A549 (cell line): ENCODE results near the gene NOS1AP. TPM values are rescaled to one million over a fixed set of nuclear protein-coding genes. Genes with fewer than 3 reads are reported as not detected.
A peak's percentile ranks its signal among the peaks of the same experiment; 100 is the strongest.

Source experiments
- ATAC-seq, 2 experiments: fragments of 200-7000 bp in 1 of 2; fragments of >200 bp in 1 of 2; cut with Nextera tagmentation in 1 of 2; cut with Tn5 transposase in 1 of 2; 3 replicates each; pipeline versions ENCODE4 v1.8.0 to v1.9.1; 2018 to 2020; ENCODE audit warnings: mild to moderate bottlenecking in 1 of 2, moderate library complexity in 1 of 2
- CTCF ChIA-PET: fragments of 300-600 bp; sonication (Branson Sonifier 250); formaldehyde crosslinking; extraction: SDS; loops from one replicate; lab custom pipeline; 2021; ENCODE audit warnings: antibody characterized with exemption, inconsistent platforms; lab: Yijun Ruan, JAX
- POLR2A ChIA-PET: fragments of 350-600 bp; formaldehyde crosslinking; extraction: SDS; loops from one replicate; lab custom pipeline; 2021; ENCODE audit warnings: antibody characterized with exemption, inconsistent platforms; lab: Yijun Ruan, JAX
- DNase-seq, 2 experiments: peaks; one replicate each; pipeline versions ENCODE4 v3.0.0 to v3.0.0-alpha.2; 2011 to 2016; ENCODE audit warnings: low read depth in 1 of 2, low spot score in 1 of 2
- FAIRE-seq: peaks from 2 replicates; lab custom pipeline; 2011; peaks lifted over from hg19 to GRCh38; lab: Jason Lieb, UNC
- H3K27ac ChIP-seq, 2 experiments: fragments of >200 bp; sonication (Bioruptor Twin); formaldehyde crosslinking; 3 replicates each; pipeline ENCODE4 v1.5.1; 2016 to 2017
- H3K4me1 ChIP-seq: fragments of >200 bp; sonication (Bioruptor Twin); formaldehyde crosslinking; 3 replicates; pipeline ENCODE4 v1.6.1; 2016
- H3K4me2 ChIP-seq: fragments of >200 bp; sonication (Bioruptor Twin); formaldehyde crosslinking; 3 replicates; pipeline ENCODE4 v1.6.1; 2016
- H3K4me3 ChIP-seq: fragments of >200 bp; sonication (Bioruptor Twin); formaldehyde crosslinking; 3 replicates; pipeline ENCODE4 v1.5.1; 2016
- H3K9me3 ChIP-seq: fragments of >200 bp; sonication (Bioruptor Twin); formaldehyde crosslinking; 3 replicates; pipeline ENCODE4 v1.6.1; 2016
- ATOH8 ChIP-seq: fragments of 250-450 bp; sonication (Bioruptor Pico); IDR thresholded peaks from 2 replicates; pipeline ENCODE4 v1.5.0; 2020; ENCODE audit warnings: low read depth, mild to moderate bottlenecking, moderate library complexity
- CBX2 ChIP-seq: fragments of 200-600 bp; sonication (generic); IDR thresholded peaks from 2 replicates; pipeline ENCODE4 v1.6.1; 2016; ENCODE audit warnings: low read depth, mild to moderate bottlenecking, borderline replicate concordance
- CEBPB ChIP-seq, 2 experiments: fragments of >200 bp in 1 of 2; sonication (Bioruptor Twin) in 1 of 2; formaldehyde crosslinking in 1 of 2; IDR thresholded peaks; 2 replicates each; pipeline ENCODE4 v1.6.1; 2012 to 2016
- CHD2 ChIP-seq: fragments of 150-350 bp; IDR thresholded peaks from 2 replicates; pipeline ENCODE4 v1.6.1; 2014; ENCODE audit warnings: low read length; ENCODE audit not compliant: partially characterized antibody
- CHD4 ChIP-seq: fragments of 200-600 bp; sonication (generic); IDR thresholded peaks from 2 replicates; pipeline ENCODE4 v1.6.1; 2016; ENCODE audit warnings: antibody characterized with exemption, mild to moderate bottlenecking, borderline replicate concordance
- CTCF ChIP-seq: fragments of >200 bp; sonication (Bioruptor Twin); formaldehyde crosslinking; IDR thresholded peaks from 3 replicates; pipeline ENCODE4 v1.5.1; 2016
- HOXB13 ChIP-seq: fragments of 250-450 bp; sonication (Bioruptor Pico); IDR thresholded peaks from 2 replicates; pipeline ENCODE4 v1.5.0; 2020; ENCODE audit warnings: low read depth, mild to moderate bottlenecking, moderate library complexity
- HOXB5 ChIP-seq: fragments of 250-450 bp; sonication (Bioruptor Pico); IDR thresholded peaks from 2 replicates; pipeline ENCODE4 v1.5.0; 2020; ENCODE audit warnings: mild to moderate bottlenecking, moderate library complexity
- MAFK ChIP-seq: fragments of 450-650 bp; IDR thresholded peaks from 2 replicates; pipeline ENCODE4 v1.6.1; 2014; ENCODE audit not compliant: partially characterized antibody
- MYC ChIP-seq: IDR thresholded peaks from 2 replicates; pipeline ENCODE4 v1.6.1; 2012; ENCODE audit warnings: mild to moderate bottlenecking, inconsistent platforms, low read length, improper control_type of control experiment, borderline replicate concordance
- NR3C1 ChIP-seq: fragments of >200 bp; sonication (Bioruptor Twin); formaldehyde crosslinking; IDR thresholded peaks from 3 replicates; pipeline ENCODE4 v1.6.1; 2017
- PBX3 ChIP-seq: IDR thresholded peaks from 2 replicates; pipeline ENCODE4 v1.6.1; 2012
- RAD21 ChIP-seq, 2 experiments: fragments of >200 bp in 1 of 2; sonication (Bioruptor Twin) in 1 of 2; formaldehyde crosslinking in 1 of 2; IDR thresholded peaks in 1 of 2; conservative IDR thresholded peaks in 1 of 2; 2 replicates in 1 of 2; 3 replicates in 1 of 2; pipeline ENCODE4 v1.6.1; 2012 to 2018; ENCODE audit warnings: inconsistent platforms in 1 of 2
- RFX5 ChIP-seq: fragments of 450-650 bp; IDR thresholded peaks from 2 replicates; pipeline ENCODE4 v1.7.1; 2014; ENCODE audit warnings: antibody characterized with exemption, mild to moderate bottlenecking, moderate library complexity
- SMC3 ChIP-seq: fragments of >200 bp; sonication (Bioruptor Twin); formaldehyde crosslinking; IDR thresholded peaks from 3 replicates; pipeline ENCODE4 v1.6.1; 2018; ENCODE audit warnings: inconsistent platforms
- ZNF302 ChIP-seq: fragments of 250-450 bp; sonication (Bioruptor Pico); IDR thresholded peaks from 2 replicates; pipeline ENCODE4 v1.9.0; 2021; ENCODE audit warnings: inconsistent platforms, mild to moderate bottlenecking, moderate library complexity
- WGBS: methylation state at CpG from one replicate; pipeline ENCODE4 v1.1.6; 2017; ENCODE audit errors: missing lambda C conversion rate; 5-methylcytosine and 5-hydroxymethylcytosine counted together
- polyA plus RNA-seq, 4 experiments: library from polyadenylated mRNA; depleted of rRNA in 3 of 4; stranded (reverse); fragments of >200 nt; fragmentation: RNase III in 1 of 4; extraction: RNeasy Plus Mini Kit Qiagen cat#74134 plus additional on column Dnase treatment in 1 of 4; gene quantifications; 2 replicates in 3 of 4; 3 replicates in 1 of 4; pipeline ENCODE4 v1.2.3, GENCODE V29; 2011 to 2017

NOS1AP gene
- polyA plus RNA-seq, 2 of the 4 experiments (the other 2 are of a cell fraction), result 0.17 to 0.25 TPM

- H3K4me3 ChIP-seq, result no peak overlapping the region
- FAIRE-seq, result no peak
- DNase-seq, result no peak
- CTCF ChIA-PET, result no interaction called here
- no peaks in the 10 kb centered on the region for H3K9me3 ChIP-seq
- no peak for ATAC-seq
- TF ChIP-seq PBX3 (no peak), MAFK (no peak)
- TF ChIP-seq, all 56 proteins: peak for 0
- 52% methylated on average over 2 of the region's 2 CpGs for WGBS
- Histone ChIP-seq H3K4me1 (no peaks in the 10 kb centered on the region), H3K27ac (no peak overlapping the region), H3K4me2 (no peak overlapping the region)
- POLR2A ChIA-PET, result no interaction called here
Observed at GRCh38 chr1:162234571-162234970, 165.1 kb downstream of the NOS1AP start.

GRCh38 chr1:162235241-162235800 is 165.8 kb downstream of the NOS1AP start:
- Histone ChIP-seq H3K27ac (no peak overlapping the region), H3K4me2 (no peak overlapping the region), H3K9me3 (no peaks in the 10 kb centered on the region), H3K4me3 (no peak overlapping the region), H3K4me1 (no peaks in the 10 kb centered on the region)
- 43% methylated on average over 7 of the region's 7 CpGs for WGBS
- CTCF ChIA-PET, result interaction anchor here (1.6 kb wide), 2 partner anchors 12 to 179 kb away, joined by 3 to 4 read pairs; no protein-coding TSS in a partner anchor
- no peak for TF ChIP-seq CTCF
- TF ChIP-seq CHD2, result no peak
- TF ChIP-seq MYC, result no peak
- TF ChIP-seq HOXB13 (CRISPR knock-in tag), result no peak
- no peak for TF ChIP-seq CEBPB (IDR thresholded peaks at IDR 0.05)
- no peak for TF ChIP-seq RAD21 (conservative IDR thresholded peaks at IDR 0.05 in 1 of 2, IDR thresholded peaks at IDR 0.05 in 1 of 2)
- no peak for TF ChIP-seq CHD4
- TF ChIP-seq SMC3, result no peak
- no peak for TF ChIP-seq ZNF302 (CRISPR knock-in tag)
- TF ChIP-seq RFX5, result no peak
- no peak for TF ChIP-seq HOXB5 (CRISPR knock-in tag)
- TF ChIP-seq ATOH8 (CRISPR knock-in tag), result no peak
- no peak for TF ChIP-seq CBX2
- no peak for ATAC-seq
- peak in 1 of 2 experiments; percentile 9 for DNase-seq
- no peak for FAIRE-seq
- POLR2A ChIA-PET, result no interaction called here

GRCh38 chr1:162236201-162236600 is 166.7 kb downstream of the NOS1AP start:
- no peak for ATAC-seq
- CTCF ChIA-PET, result interaction anchor here (1.3 to 1.6 kb wide), 3 partner anchors 11 to 180 kb away, joined by 3 to 5 read pairs (median 4); no protein-coding TSS in a partner anchor
- no peaks in the 10 kb centered on the region for H3K4me1 ChIP-seq
- TF ChIP-seq NR3C1, result no peak
- TF ChIP-seq, all 56 proteins: peak for 0
- Histone ChIP-seq H3K9me3 (no peaks in the 10 kb centered on the region), H3K27ac (no peak overlapping the region), H3K4me3 (no peak overlapping the region), H3K4me2 (no peak overlapping the region)
- FAIRE-seq, result no peak
- no peak for DNase-seq
- POLR2A ChIA-PET, result no interaction called here
- WGBS, result 30% methylated on average over 3 of the region's 3 CpGs
